Psoas muscle (tissue), 8 donors: Measurements from ENCODE around the gene CADM2. TPM values are rescaled to one million over a fixed set of nuclear protein-coding genes. Genes with fewer than 3 reads are reported as not detected.

Experiments used
- ATAC-seq, 4 donors: fragments of 200-7000 bp; cut with Tn5 transposase; one replicate each; pipeline ENCODE4 v1.9.1; 2020; ENCODE audit warnings: moderate library complexity in 3 of 4, mild to moderate bottlenecking in 2 of 4
- DNase-seq, 2 donors: peaks; one replicate each; pipeline ENCODE4 v3.0.0-alpha.2; 2020
- H3K27ac ChIP-seq: fragments of 200-600 bp; one replicate; pipeline ENCODE4 v1.8.0; 2022
- H3K27me3 ChIP-seq, 3 donors: fragments of 200-600 bp in 1 of 3; one replicate each; pipeline versions ENCODE4 v1.6.1 to v1.8.0; 2013 to 2022; ENCODE audit warnings: low read length in 2 of 3, mild to moderate bottlenecking in 2 of 3, moderate library complexity in 1 of 3; ENCODE audit not compliant: insufficient read depth in 3 of 3
- H3K36me3 ChIP-seq, 2 donors: fragments of 200-600 bp in 1 of 2; one replicate each; pipeline versions ENCODE4 v1.6.1 to v1.8.0; 2013 to 2022; ENCODE audit warnings: low read depth in 1 of 2, mild to moderate bottlenecking in 1 of 2, moderate library complexity in 1 of 2; ENCODE audit not compliant: insufficient read depth in 1 of 2
- H3K4me1 ChIP-seq: fragments of 200-600 bp; one replicate; pipeline ENCODE4 v1.8.0; 2022
- H3K4me3 ChIP-seq: fragments of 200-600 bp; one replicate; pipeline ENCODE4 v1.8.0; 2022; ENCODE audit warnings: mild to moderate bottlenecking
- H3K9me3 ChIP-seq: fragments of 200-600 bp; one replicate; pipeline ENCODE4 v1.8.0; 2022
- CTCF ChIP-seq: fragments of 200-600 bp; IDR thresholded peaks from one replicate; pipeline ENCODE4 v1.8.0; 2022; ENCODE audit warnings: antibody characterized with exemption
- WGBS, 3 donors: extraction: QIAGEN DNeasy Blood & Tissue Kit; methylation state at CpG; one replicate each; pipeline versions ENCODE4 v1.1.6 to v1.1.7; 2013; 5-methylcytosine and 5-hydroxymethylcytosine counted together
- intact Hi-C, 2 donors: fragments of 100-400 bp; cut with DNase I; formaldehyde crosslinking; loops; one replicate each; pipeline versions ENCODE4 v1.11.0 to v1.14.2; 2022
- polyA plus RNA-seq, 3 donors: library from polyadenylated mRNA; stranded (reverse); fragments of 200-250 nt; gene quantifications; one replicate each; pipeline ENCODE4 v1.2.3, GENCODE V29; 2013
- total RNA-seq, 4 donors: library from RNA; stranded (reverse); fragmentation: NEBNext Ultra II Directional in 2 of 4; extraction: Animal tissue kit (Norgen Biotek cat#: 25700) in 2 of 4; gene quantifications; one replicate each; pipeline versions ENCODE4 v1.2.1 to v1.2.4, GENCODE V29; 2021 to 2023
- donor health status: healthy with polysubstance abuse.
- donor health status: DM: no; HTN: no; CAD: no; lungs with moderate emphysema.
- donor health status: Bipolar disorder and iron deficiency.
- donor health status: healthy.
- donor health status: DM: yes; HTN: yes; CAD: no.
- donor health status: DM: no; HTN: no; CAD: no.
- donor health status: DM: no; HTN: no; CAD: no.
- donor health status: DM: yes; HTN: yes; CAD: no.

Gene CADM2
- total and polyA plus RNA-seq, 7 donors: 3.6 to 15.7 (median 6.3) TPM

GRCh38 chr3:84961521-84962255 lies 2.9 kb downstream of the CADM2 start:
- peak overlapping the region; percentile 3 for H3K27ac ChIP-seq
- TF ChIP-seq CTCF: no peak
- WGBS, 3 donors: 7 to 18% (median 8%) methylated on average over 23 of the region's 23 CpGs
- ATAC-seq (no peak), DNase-seq (no peak)
- intact Hi-C loops: loop anchor here in 1 of 2 donors (10.0 kb wide), 1 partner anchor 417 kb away; no protein-coding TSS in a partner anchor
- H3K36me3 ChIP-seq: no peaks in the 10 kb centered on the region
- H3K4me1 ChIP-seq: no peaks in the 10 kb centered on the region
- peaks cover 0 to 13% (median 0%) of the 10 kb centered on the region in 3 donors for H3K27me3 ChIP-seq
- H3K9me3 ChIP-seq: no peaks in the 10 kb centered on the region
- peak overlapping the region; percentile 77 for H3K4me3 ChIP-seq

GRCh38 chr3:84962415-84962814 lies 3.6 kb downstream of the CADM2 start:
- ATAC-seq: no peak
- H3K9me3 ChIP-seq: no peaks in the 10 kb centered on the region
- H3K27me3 ChIP-seq: peaks cover 0 to 13% (median 0%) of the 10 kb centered on the region in 3 donors
- H3K4me1 ChIP-seq: no peaks in the 10 kb centered on the region
- intact Hi-C loops: loop anchor here in 1 of 2 donors (10.0 kb wide), 1 partner anchor 418 kb away; no protein-coding TSS in a partner anchor
- peak overlapping the region; percentile 3 for H3K27ac ChIP-seq
- TF ChIP-seq CTCF: no peak
- peak overlapping the region; percentile 77 for H3K4me3 ChIP-seq
- DNase-seq: no peak
- WGBS, 3 donors: 47 to 93% (median 62%) methylated on average over 5 of the region's 5 CpGs
- H3K36me3 ChIP-seq: no peaks in the 10 kb centered on the region

GRCh38 chr3:84963137-84963536 lies 4.3 kb downstream of the CADM2 start:
- H3K4me3 ChIP-seq: peak overlapping the region; percentile 77

GRCh38 chr3:84965141-84965540 lies 6.4 kb downstream of the CADM2 start:
- peak overlapping the region; percentile 54 for H3K4me3 ChIP-seq
- H3K4me1 ChIP-seq: no peaks in the 10 kb centered on the region
- peak; percentile 30 for TF ChIP-seq CTCF
- intact Hi-C loops: loop anchor here in 1 of 2 donors (10.0 kb wide), 1 partner anchor 420 kb away; no protein-coding TSS in a partner anchor
- peak; percentile 42 to 58 (median 53) for ATAC-seq
- no peak for DNase-seq
- WGBS, 3 donors: 23 to 33% (median 26%) methylated on average over 1 of the region's 1 CpG
- H3K9me3 ChIP-seq: no peaks in the 10 kb centered on the region
- H3K27me3 ChIP-seq: peaks cover 0 to 13% (median 0%) of the 10 kb centered on the region in 3 donors
- no peaks in the 10 kb centered on the region for H3K36me3 ChIP-seq
- peak overlapping the region; percentile 51 for H3K27ac ChIP-seq

More at GRCh38 chr3:84963137-84963536, 4.3 kb downstream of the CADM2 start:
- no peaks in the 10 kb centered on the region for H3K36me3 ChIP-seq
- no peak for DNase-seq
- H3K4me1 ChIP-seq: no peaks in the 10 kb centered on the region
- no peaks in the 10 kb centered on the region for H3K9me3 ChIP-seq
- H3K27me3 ChIP-seq: peaks cover 0 to 13% (median 0%) of the 10 kb centered on the region in 3 donors
- no peak for TF ChIP-seq CTCF
- 73 to 79% (median 76%) methylated on average over 2 of the region's 2 CpGs for WGBS, 3 donors
- no peak for ATAC-seq
- intact Hi-C loops: loop anchor here in 1 of 2 donors (10.0 kb wide), 1 partner anchor 418 kb away; no protein-coding TSS in a partner anchor
- H3K27ac ChIP-seq: peak overlapping the region; percentile 3
